NCI-H2196 treated with DMSO at 0.1 percent for 48 hours (cell line): Measurements from ENCODE around the gene ASIC3.

Experiments used
- DNase-seq: peaks from one replicate; lab custom pipeline; 2025; ENCODE audit not compliant: unreplicated experiment; lab: John Stamatoyannopoulos, UW

ASIC3 gene

GRCh38 chr7:151056666-151057505, 8.6 kb downstream of the ASIC3 start:
- no peak for DNase-seq

- DNase-seq: no peak
Measured at GRCh38 chr7:151057506-151057988, 9.2 kb downstream of the ASIC3 start, which contains the start of gene CDK5. Gene CDK5, minus strand, starts transcription at chr7:151057897. Its CDS starts 49 bp downstream, at chr7:151057848.

GRCh38 chr7:151057989-151058780, 9.9 kb downstream of the ASIC3 start:
- DNase-seq: peak; percentile 88

DNA sequence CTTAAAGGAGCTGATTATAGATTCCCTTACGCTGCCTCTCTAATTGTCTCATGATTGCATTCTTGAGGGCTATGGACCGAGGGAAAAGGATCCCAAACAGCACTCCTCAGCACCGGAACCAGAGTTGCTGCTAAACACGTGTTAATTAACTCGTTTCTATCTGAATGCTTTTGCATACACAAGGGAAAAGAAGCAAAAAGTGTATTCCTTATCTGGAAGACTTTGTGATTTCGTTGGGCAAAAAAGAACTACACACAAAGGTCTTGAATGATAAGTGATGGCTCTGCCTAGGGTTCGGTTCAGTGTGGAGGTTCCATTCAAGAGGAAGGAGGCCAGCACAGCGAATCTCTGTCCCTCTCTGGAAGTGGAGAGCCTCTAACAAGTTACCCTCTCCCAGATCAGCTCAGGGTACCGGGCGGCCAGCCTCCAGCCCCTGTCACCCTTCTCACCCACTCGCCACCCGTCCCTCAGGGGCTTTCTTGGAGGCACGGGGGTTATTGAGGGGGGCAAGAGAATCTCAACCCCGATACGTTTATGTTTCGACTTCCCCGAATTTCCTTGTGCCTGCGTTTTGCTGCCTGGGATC, 10.5 kb downstream of the ASIC3 start:
- no peak for DNase-seq

- peak; percentile 7 for DNase-seq
Measured at GRCh38 chr7:151059367-151060112, 11.2 kb downstream of the ASIC3 start, which contains the start of gene SLC4A2. Gene SLC4A2, plus strand, starts transcription at chr7:151059589. Its CDS starts 2,399 bp downstream, at chr7:151061988.

- DNase-seq: no peak
Measured at GRCh38 chr7:151060113-151060415, 11.7 kb downstream of the ASIC3 start.

DNA sequence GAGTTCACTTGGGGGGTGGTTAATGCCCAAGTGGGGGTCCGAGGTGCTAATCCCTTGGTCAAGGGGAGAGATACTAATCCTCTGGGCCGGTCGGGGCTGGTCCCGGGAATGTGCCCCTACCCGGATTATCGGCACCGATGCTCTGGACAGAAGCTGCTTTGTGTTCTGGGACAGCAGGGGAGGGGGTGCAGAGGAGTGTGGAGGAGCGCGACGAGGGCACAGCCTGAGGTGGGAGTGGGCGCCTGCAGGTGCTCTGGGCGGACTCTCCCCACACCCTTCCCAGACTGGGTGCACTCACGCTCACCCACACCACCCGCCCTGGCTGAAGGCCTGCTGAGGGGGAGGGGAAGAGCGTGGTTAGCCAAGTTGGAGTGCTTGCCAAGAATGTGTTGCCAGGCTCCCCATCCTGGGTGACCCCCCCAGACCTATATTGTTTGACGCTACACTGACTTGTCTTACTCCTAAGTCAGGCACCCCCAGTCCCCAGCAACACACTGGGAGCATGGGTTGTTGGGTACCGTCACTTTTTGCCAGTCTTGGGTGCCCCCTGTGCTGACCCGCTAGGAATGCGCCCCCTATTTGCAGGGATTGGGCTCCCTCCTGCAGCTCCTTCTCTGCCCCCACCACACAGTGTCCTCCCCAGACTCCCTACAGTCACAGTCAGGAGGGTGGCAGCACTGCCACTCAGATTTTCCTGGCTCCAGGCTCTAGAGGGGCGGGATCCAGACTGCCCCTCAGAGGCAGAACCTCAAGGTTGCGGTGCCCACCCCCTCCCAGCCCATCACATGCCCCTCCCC, 12.3 kb downstream of the ASIC3 start:
- DNase-seq: no peak

DNA sequence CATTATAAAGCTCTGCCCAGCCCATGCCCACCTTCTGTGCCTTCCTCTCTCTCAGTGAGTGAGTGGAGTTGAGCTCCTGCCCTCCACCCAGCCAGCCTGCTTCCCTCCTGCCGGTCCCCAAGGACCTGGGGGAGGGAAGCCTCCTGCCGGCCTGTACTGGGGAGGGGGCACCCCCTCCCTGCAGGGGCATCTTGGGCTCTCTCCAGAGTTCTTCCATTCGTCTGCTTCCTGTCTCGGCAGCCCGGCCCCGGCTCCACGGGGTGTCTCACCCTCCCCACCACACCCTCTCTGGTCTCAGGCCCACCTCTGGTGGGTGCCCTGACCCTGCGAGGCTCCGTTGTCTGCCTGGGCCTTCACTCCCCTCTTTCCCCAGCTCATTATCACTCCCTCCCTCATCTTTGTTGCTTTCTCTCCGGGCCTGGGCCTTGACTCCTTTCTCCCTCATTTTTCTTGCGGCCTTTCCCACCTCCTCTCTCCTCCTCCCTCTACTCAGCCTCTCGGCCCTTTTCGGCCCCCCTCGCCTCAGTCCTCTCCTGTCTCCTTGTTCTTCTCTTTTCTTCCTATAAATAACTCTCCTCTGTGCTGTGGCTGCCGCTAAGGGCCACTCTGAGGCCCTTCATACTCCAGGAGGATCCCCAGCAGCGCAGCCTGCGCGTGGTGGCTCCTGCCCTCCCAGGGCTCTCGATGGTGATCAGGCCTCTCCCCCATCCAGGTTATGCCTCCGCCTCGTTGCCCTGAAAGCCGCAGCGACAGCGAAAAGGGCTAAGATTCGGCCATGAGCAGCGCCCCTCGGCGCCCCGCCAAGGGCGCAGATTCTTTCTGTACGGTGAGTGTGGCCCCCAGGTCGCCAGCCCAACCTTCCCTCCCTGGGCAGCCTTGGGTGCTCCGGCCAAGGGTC, 13.1 kb downstream of the ASIC3 start:
- DNase-seq: no peak

- DNase-seq: no peak
Measured at GRCh38 chr7:151062111-151062398, 13.7 kb downstream of the ASIC3 start.

DNA sequence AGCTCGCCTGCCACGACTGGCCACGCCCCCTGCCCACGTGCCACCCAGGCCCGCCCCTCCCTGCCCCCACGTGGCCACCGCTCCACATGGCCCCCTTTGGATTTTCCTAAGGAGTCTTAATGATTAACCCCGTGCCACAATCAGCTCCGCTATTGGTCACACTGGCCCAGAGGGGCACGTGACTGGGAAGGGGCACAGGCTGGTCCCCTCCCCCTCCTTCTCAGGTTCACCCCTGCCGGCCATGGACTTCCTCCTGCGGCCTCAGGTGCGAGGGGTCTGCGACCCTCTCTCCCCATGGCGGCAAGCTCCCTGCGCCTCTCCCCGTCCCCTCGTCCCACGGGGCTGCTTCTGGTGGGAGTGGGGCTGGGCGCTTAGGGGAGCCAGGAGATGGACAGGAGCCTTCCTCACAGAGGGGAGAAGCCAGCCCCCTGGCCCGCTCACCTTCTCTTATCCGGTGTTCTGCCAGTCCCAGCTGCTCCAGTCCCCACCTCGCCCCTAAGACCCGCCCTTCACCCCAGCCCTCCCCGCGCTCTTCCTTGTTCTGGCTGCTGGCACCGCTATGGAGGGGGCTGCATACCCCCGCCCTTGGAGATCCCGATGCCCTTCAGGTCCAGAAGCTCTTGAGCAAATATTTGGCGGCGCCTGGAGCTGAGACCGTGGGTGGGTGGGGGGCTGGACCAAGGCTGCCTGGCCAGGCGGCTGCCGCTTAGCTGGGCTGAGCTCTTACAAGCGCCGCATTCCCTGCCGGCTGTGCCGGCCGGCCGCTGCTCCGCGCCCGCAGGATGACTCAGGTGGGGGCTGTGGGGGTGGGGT, 14.3 kb downstream of the ASIC3 start:
- no peak for DNase-seq

DNA sequence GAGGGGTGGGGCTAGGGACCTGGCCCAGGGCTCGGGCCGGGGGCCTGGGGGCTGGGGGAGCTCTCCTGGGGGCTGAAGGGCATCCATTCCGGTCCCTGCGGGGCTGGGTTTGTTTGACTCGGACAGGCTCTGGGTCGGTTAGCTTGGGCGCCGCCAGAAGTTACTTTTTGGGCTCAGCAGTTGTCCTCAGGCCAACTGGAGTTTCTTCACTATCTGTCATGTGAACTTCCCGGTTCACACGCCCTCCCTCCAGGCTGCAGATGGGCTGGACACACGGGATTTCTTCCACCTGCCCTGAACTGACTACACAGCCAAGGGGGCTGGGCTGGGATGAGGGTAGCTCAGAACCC, 14.9 kb downstream of the ASIC3 start:
- no peak for DNase-seq

- DNase-seq: no peak
Measured at GRCh38 chr7:151064454-151064853, 16.1 kb downstream of the ASIC3 start.

DNA sequence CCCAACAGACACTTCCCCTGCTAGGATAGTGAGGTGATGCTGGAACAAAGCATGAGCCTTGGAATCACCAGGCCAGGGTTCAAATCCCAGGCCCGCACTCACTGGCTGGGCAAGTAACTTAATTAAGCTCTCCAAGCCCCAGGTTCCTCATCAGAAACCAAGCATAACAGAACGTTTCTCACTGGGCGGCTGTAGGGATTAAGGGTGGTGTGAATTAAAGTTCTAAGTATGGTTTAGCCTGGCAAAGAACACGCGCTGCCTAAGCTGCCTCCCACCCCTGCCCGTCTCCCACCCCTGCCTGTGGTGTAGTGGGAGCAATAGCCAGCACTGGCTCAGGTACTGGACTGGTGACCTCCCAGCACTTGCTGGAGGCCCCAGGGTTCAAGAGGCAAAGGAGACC, 16.7 kb downstream of the ASIC3 start:
- no peak for DNase-seq

DNA sequence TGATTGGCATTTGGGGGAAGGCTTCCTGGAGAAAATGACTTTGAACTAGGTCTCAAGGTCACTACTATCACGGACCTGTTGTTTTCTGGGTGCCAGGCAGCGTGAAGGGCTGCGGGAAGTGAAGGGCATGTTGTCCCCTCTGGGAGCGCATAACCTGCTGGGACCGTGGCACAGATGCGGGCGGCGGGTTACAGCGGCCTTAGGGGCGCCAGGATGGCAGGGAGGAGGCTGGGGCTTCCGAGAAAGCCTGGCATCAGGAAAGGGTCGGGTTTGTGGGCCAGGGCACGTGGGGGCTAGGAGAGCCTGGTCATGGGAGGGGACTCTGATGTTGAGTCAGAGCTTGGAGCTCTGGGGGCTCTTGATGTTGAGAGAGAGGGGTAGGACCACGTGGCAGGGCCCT, 17.2 kb downstream of the ASIC3 start:
- no peak for DNase-seq

- no peak for DNase-seq
Measured at GRCh38 chr7:151066273-151066974, 18.1 kb downstream of the ASIC3 start.

DNA sequence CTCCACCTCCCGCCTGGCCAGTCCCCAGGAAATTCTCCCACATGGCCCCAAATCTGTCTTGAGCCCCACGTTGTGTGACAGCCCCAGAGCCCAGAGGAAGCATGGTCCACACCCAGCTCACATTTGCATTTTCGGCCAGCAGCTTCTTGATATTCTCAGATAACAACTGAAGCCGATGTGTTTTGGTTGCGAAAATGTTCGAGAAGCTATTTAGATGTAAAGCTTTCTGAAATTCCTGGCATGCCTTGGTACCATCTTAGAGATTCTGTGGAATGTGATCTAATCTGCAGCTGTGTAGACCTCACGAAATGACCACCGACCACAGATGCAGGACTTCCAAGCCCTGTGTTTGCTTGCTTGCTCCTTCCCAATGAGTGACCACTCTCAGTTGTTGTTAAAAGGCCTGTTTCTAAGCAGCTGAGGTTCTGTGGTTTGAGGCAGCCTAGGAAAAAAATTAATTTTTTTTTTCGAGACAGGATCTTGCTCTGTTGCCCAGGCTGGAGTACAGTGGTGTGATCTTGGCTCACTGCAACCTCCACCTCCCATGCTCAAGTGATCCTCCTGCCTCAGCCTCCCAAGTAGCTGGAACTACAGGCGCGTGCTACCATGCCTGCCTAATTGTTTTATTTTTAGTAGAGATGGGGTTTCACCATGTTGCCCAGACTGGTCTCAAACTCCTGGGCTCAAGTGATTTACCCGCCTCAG, 19.9 kb downstream of the ASIC3 start:
- no peak for DNase-seq

- no peak for DNase-seq
Measured at GRCh38 chr7:151069841-151070573, 21.7 kb downstream of the ASIC3 start.
